NCI-H2196 (cell line): ENCODE measurements around the gene PRKCE.

Experiments
- DNase-seq: peaks from one replicate; lab custom pipeline; 2025; ENCODE audit not compliant: unreplicated experiment; lab: John Stamatoyannopoulos, UW

PRKCE gene

GRCh38 chr2:45776160-45776955 lies 124.9 kb downstream of the PRKCE start:
- DNase-seq: no peak

- DNase-seq: no peak
Measured at GRCh38 chr2:45777996-45778719, 126.7 kb downstream of the PRKCE start.

GRCh38 chr2:45778720-45779171 lies 127.3 kb downstream of the PRKCE start:
- peak; percentile 61 for DNase-seq

GRCh38 chr2:45780541-45781463 lies 129.3 kb downstream of the PRKCE start:
- DNase-seq: no peak

- DNase-seq: no peak
Measured at GRCh38 chr2:45781464-45781811, 130.0 kb downstream of the PRKCE start.

- no peak for DNase-seq
Measured at GRCh38 chr2:45782436-45782835, 131.0 kb downstream of the PRKCE start.

GRCh38 chr2:45782986-45783385 lies 131.5 kb downstream of the PRKCE start:
- no peak for DNase-seq

GRCh38 chr2:45786030-45786835 lies 134.8 kb downstream of the PRKCE start:
- no peak for DNase-seq

GRCh38 chr2:45786836-45787357 lies 135.4 kb downstream of the PRKCE start:
- no peak for DNase-seq

GRCh38 chr2:45788401-45788800 lies 136.9 kb downstream of the PRKCE start:
- no peak for DNase-seq

GRCh38 chr2:45789317-45789716 lies 137.8 kb downstream of the PRKCE start:
- no peak for DNase-seq

GRCh38 chr2:45789961-45790723 lies 138.7 kb downstream of the PRKCE start:
- no peak for DNase-seq

GRCh38 chr2:45793305-45793962 lies 142.0 kb downstream of the PRKCE start:
- no peak for DNase-seq

GRCh38 chr2:45794134-45794617 lies 142.7 kb downstream of the PRKCE start:
- DNase-seq: no peak

GRCh38 chr2:45796500-45796899 lies 145.0 kb downstream of the PRKCE start:
- DNase-seq: no peak

- DNase-seq: no peak
Measured at GRCh38 chr2:45797451-45798230, 146.2 kb downstream of the PRKCE start.

- DNase-seq: no peak
Measured at GRCh38 chr2:45799679-45800381, 148.4 kb downstream of the PRKCE start.
